ENCODE data around the gene ELOVL6. TPM values are rescaled to one million over a fixed set of nuclear protein-coding genes. Genes with fewer than 3 reads are reported as not detected.

The ELOVL6 gene
- total and polyA plus RNA-seq, 9 of the 15 experiments (the other 6 are each of a cell fraction or from before 2014, with no cell fraction given), result 18.3 to 82.6 (median 46.0) TPM

GRCh38 chr4:110164251-110164650 lies 34.2 kb downstream of the ELOVL6 start:
- no peaks in the 10 kb centered on the region for H3K27me3 ChIP-seq (ENCODE audit: control insufficient read depth in 2 of 2, insufficient read depth in 2 of 2, low read length in 2 of 2)
- WGBS (ENCODE audit: insufficient coverage, low coverage, missing lambda C conversion rate), result 77% methylated on average over 5 of the region's 5 CpGs
- H3K4me1 ChIP-seq (replicated peaks in 1 of 2; ENCODE audit: control insufficient read depth in 2 of 2, insufficient read depth in 2 of 2, low read length in 2 of 2), result peaks cover 6 to 25% of the 10 kb centered on the region in 2 experiments; a peak in 4 of 5 replicates
- POLR2A ChIA-PET, result interaction anchor here (0.7 to 2.8 kb wide), 2 partner anchors 11 to 134 kb away, joined by 3 to 11 read pairs; no protein-coding TSS in a partner anchor
- no peak for TF ChIP-seq CHD4 (IDR thresholded peaks at IDR 0.05; ENCODE audit: insufficient read depth, insufficient replicate concordance, low read depth, low read length, poor library complexity, severe bottlenecking)
- TF ChIP-seq, protein P1, sequence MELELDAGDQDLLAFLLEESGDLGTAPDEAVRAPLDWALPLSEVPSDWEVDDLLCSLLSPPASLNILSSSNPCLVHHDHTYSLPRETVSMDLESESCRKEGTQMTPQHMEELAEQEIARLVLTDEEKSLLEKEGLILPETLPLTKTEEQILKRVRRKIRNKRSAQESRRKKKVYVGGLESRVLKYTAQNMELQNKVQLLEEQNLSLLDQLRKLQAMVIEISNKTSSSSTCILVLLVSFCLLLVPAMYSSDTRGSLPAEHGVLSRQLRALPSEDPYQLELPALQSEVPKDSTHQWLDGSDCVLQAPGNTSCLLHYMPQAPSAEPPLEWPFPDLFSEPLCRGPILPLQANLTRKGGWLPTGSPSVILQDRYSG (tag; conservative IDR thresholded peaks at IDR 0.05; ENCODE audit: low read depth), result no peak
- TF ChIP-seq, protein P2, sequence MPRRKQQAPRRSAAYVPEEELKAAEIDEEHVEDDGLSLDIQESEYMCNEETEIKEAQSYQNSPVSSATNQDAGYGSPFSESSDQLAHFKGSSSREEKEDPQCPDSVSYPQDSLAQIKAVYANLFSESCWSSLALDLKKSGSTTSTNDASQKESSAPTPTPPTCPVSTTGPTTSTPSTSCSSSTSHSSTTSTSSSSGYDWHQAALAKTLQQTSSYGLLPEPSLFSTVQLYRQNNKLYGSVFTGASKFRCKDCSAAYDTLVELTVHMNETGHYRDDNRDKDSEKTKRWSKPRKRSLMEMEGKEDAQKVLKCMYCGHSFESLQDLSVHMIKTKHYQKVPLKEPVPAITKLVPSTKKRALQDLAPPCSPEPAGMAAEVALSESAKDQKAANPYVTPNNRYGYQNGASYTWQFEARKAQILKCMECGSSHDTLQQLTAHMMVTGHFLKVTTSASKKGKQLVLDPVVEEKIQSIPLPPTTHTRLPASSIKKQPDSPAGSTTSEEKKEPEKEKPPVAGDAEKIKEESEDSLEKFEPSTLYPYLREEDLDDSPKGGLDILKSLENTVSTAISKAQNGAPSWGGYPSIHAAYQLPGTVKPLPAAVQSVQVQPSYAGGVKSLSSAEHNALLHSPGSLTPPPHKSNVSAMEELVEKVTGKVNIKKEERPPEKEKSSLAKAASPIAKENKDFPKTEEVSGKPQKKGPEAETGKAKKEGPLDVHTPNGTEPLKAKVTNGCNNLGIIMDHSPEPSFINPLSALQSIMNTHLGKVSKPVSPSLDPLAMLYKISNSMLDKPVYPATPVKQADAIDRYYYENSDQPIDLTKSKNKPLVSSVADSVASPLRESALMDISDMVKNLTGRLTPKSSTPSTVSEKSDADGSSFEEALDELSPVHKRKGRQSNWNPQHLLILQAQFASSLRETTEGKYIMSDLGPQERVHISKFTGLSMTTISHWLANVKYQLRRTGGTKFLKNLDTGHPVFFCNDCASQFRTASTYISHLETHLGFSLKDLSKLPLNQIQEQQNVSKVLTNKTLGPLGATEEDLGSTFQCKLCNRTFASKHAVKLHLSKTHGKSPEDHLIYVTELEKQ (CRISPR knock-in tag; IDR thresholded peaks at IDR 0.05), result no peak
- no peak for TF ChIP-seq POLR3A (IDR thresholded peaks at IDR 0.05; ENCODE audit: borderline replicate concordance, extremely low read depth, insufficient read depth, insufficient read length)
- no peak for TF ChIP-seq TEAD4 (IDR thresholded peaks at IDR 0.05; ENCODE audit: low read length)
- no peak for TF ChIP-seq TEAD4 (CRISPR knock-in tag; IDR thresholded peaks at IDR 0.05; ENCODE audit: borderline replicate concordance)
- no peak for TF ChIP-seq GTF2B (IDR thresholded peaks at IDR 0.05; ENCODE audit: extremely low read depth, insufficient read length)
- TF ChIP-seq HMBOX1 (IDR thresholded peaks at IDR 0.05), result no peak
- TF ChIP-seq RHOXF2B (CRISPR knock-in tag; conservative IDR thresholded peaks at IDR 0.05), result no peak
- no peak for TF ChIP-seq MAFG (tag; conservative IDR thresholded peaks at IDR 0.05)
- no peak for TF ChIP-seq ZNF174 (CRISPR knock-in tag; IDR thresholded peaks at IDR 0.05)
- TF ChIP-seq RBM17 (IDR thresholded peaks at IDR 0.05; ENCODE audit: borderline replicate concordance, low read depth, low read length), result no peak
- no peak overlapping the region for H2AFZ ChIP-seq (ENCODE audit: low read depth, low read length)
- in situ Hi-C loops (cut with MboI) (no loop called here), intact Hi-C loops (cut with micrococcal nuclease) (no loop called here)
- H3K9me3 ChIP-seq (replicated peaks; ENCODE audit: control insufficient read depth, insufficient read depth, low read depth, low read length), result no peaks in the 10 kb centered on the region
- BruUV-seq (replicated peaks), result no TSS peak
- no peak overlapping the region for H3K27ac ChIP-seq (ENCODE audit: extremely low read depth, low read depth, low read length)
- no peak overlapping the region for H3K9ac ChIP-seq (ENCODE audit: insufficient read depth in 1 of 2, low read depth in 2 of 2, low read length in 2 of 2)
- peaks cover 39% of the 10 kb centered on the region for H3K79me2 ChIP-seq (ENCODE audit: control insufficient read depth, insufficient read depth, low read length)
- H3K36me3 ChIP-seq (ENCODE audit: control insufficient read depth, insufficient read depth, low read length), result peaks cover 70% of the 10 kb centered on the region
- ATAC-seq (no peak), DNase-seq (ENCODE audit: extremely low read depth in 1 of 4, low spot score in 3 of 4) (no peak), FAIRE-seq (no peak)
- no peak overlapping the region for H3K4me2 ChIP-seq (ENCODE audit: insufficient read depth, low read length)
- no peaks in the 10 kb centered on the region; the same call in 1 of the 2 replicates for H4K20me1 ChIP-seq (replicated peaks; ENCODE audit: control insufficient read depth, insufficient read depth, low read length)
- H3K4me3 ChIP-seq, result no peak overlapping the region
- no peaks in the 10 kb centered on the region for H3K9me1 ChIP-seq (ENCODE audit: control insufficient read depth, insufficient read depth, low read length)
- CTCF ChIA-PET (ENCODE audit: low intra/inter-chr PET ratio), result no interaction called here
